Mesendoderm (in vitro differentiated cells): ENCODE measurements around the gene AVL9.
A peak's percentile ranks its signal among the peaks of the same experiment; 100 is the strongest.

Source experiments
- DNase-seq: peaks from one replicate; pipeline ENCODE4 v3.0.0; 2013
- H2AK5ac ChIP-seq: 2 replicates; pipeline ENCODE4 v1.6.1; 2013; ENCODE audit warnings: low read length, inconsistent platforms
- H2BK120ac ChIP-seq: 2 replicates; pipeline ENCODE4 v1.6.1; 2013; ENCODE audit warnings: low read depth, mild to moderate bottlenecking, low read length, moderate library complexity, mixed read lengths
- H2BK15ac ChIP-seq: replicated peaks from 2 replicates; pipeline ENCODE4 v1.6.1; 2013; ENCODE audit warnings: low read depth, mild to moderate bottlenecking, moderate library complexity
- H2BK5ac ChIP-seq: 2 replicates; pipeline ENCODE4 v1.6.1; 2013; ENCODE audit warnings: low read length, inconsistent platforms
- H3K18ac ChIP-seq: 2 replicates; pipeline ENCODE4 v1.6.1; 2013; ENCODE audit warnings: mild to moderate bottlenecking, low read length, mixed read lengths
- H3K23ac ChIP-seq: one replicate; pipeline ENCODE4 v1.6.1; 2013; ENCODE audit warnings: low read length
- H3K27ac ChIP-seq: 2 replicates; pipeline ENCODE4 v1.5.1; 2013; ENCODE audit warnings: low read depth, mild to moderate bottlenecking, inconsistent platforms, low read length, moderate library complexity
- H3K27me3 ChIP-seq: 2 replicates; pipeline ENCODE4 v1.6.1; 2013; ENCODE audit warnings: low read length, control low read depth, mild to moderate bottlenecking, inconsistent platforms; ENCODE audit not compliant: insufficient read depth, poor library complexity
- H3K36me3 ChIP-seq: 2 replicates; pipeline ENCODE4 v1.6.1; 2013; ENCODE audit warnings: low read length, inconsistent platforms; ENCODE audit not compliant: control insufficient read depth, insufficient read depth
- H3K4ac ChIP-seq: one replicate; pipeline ENCODE4 v1.6.1; 2013; ENCODE audit warnings: low read depth, mild to moderate bottlenecking, low read length, moderate library complexity
- H3K4me1 ChIP-seq: 2 replicates; pipeline ENCODE4 v1.6.1; 2013; ENCODE audit warnings: low read depth, low read length, inconsistent platforms; ENCODE audit not compliant: control insufficient read depth
- H3K4me2 ChIP-seq: 2 replicates; pipeline ENCODE4 v1.6.1; 2013; ENCODE audit warnings: low read length
- H3K4me3 ChIP-seq: 2 replicates; pipeline ENCODE4 v1.5.1; 2013; ENCODE audit warnings: mild to moderate bottlenecking, low read length
- H3K56ac ChIP-seq: one replicate; pipeline ENCODE4 v1.6.1; 2013; ENCODE audit warnings: low read length
- H3K79me1 ChIP-seq: 2 replicates; pipeline ENCODE4 v1.6.1; 2013; ENCODE audit warnings: low read length, inconsistent platforms
- H3K79me2 ChIP-seq: 2 replicates; pipeline ENCODE4 v1.6.1; 2013; ENCODE audit warnings: mild to moderate bottlenecking, low read length; ENCODE audit not compliant: control insufficient read depth, insufficient read depth
- H3K9ac ChIP-seq: 2 replicates; pipeline ENCODE4 v1.6.1; 2013; ENCODE audit warnings: low read length, inconsistent platforms
- H4K5ac ChIP-seq: one replicate; pipeline ENCODE4 v1.6.1; 2013; ENCODE audit warnings: low read length
- H4K8ac ChIP-seq: one replicate; pipeline ENCODE4 v1.6.1; 2013; ENCODE audit warnings: low read depth, mild to moderate bottlenecking, control low read depth, low read length, moderate library complexity
- WGBS: extraction: QIAGEN DNeasy Blood & Tissue Kit; methylation state at CpG from one replicate; pipeline ENCODE4 v1.1.7; 2013; ENCODE audit warnings: low lambda C conversion rate, missing lambda C conversion rate; ENCODE audit not compliant: insufficient coverage; ENCODE audit errors: extremely low coverage; 5-methylcytosine and 5-hydroxymethylcytosine counted together

Gene AVL9

GRCh38 chr7:32525839-32526238 is 30.6 kb downstream of the AVL9 start:
- Histone ChIP-seq H3K56ac (no peak overlapping the region), H3K27me3 (no peaks in the 10 kb centered on the region), H4K5ac (no peak overlapping the region), H3K4ac (no peak overlapping the region), H3K79me1 (peaks cover 6% of the 10 kb centered on the region), H2AK5ac (no peak overlapping the region), H3K4me2 (no peak overlapping the region), H2BK15ac (no peak overlapping the region), H3K4me1 (no peaks in the 10 kb centered on the region), H2BK120ac (no peak overlapping the region), H3K79me2 (no peaks in the 10 kb centered on the region), H3K9ac (no peak overlapping the region), H3K18ac (no peak overlapping the region), H3K27ac (no peak overlapping the region), H3K36me3 (no peaks in the 10 kb centered on the region), H2BK5ac (no peak overlapping the region), H3K23ac (no peak overlapping the region), H3K4me3 (no peak overlapping the region), H4K8ac (no peak overlapping the region)
- peak; percentile 11 for DNase-seq
- no CpG with 5 or more reads among the region's 4 CpGs for WGBS

- Histone ChIP-seq H3K4ac (no peak overlapping the region), H2BK120ac (no peak overlapping the region), H4K5ac (no peak overlapping the region), H3K56ac (no peak overlapping the region), H4K8ac (no peak overlapping the region), H3K18ac (no peak overlapping the region), H3K4me2 (no peak overlapping the region), H3K27me3 (no peaks in the 10 kb centered on the region), H3K79me1 (peaks cover 14% of the 10 kb centered on the region), H2AK5ac (no peak overlapping the region), H3K9ac (no peak overlapping the region), H3K23ac (no peak overlapping the region), H3K27ac (no peak overlapping the region), H2BK5ac (no peak overlapping the region), H3K4me3 (no peak overlapping the region), H3K4me1 (no peaks in the 10 kb centered on the region), H2BK15ac (no peak overlapping the region), H3K79me2 (peaks cover 2% of the 10 kb centered on the region), H3K36me3 (no peaks in the 10 kb centered on the region)
- DNase-seq, result no peak
- WGBS, result no CpG with 5 or more reads among the region's 13 CpGs
Observed at GRCh38 chr7:32531402-32531801, 36.1 kb downstream of the AVL9 start.

GRCh38 chr7:32532086-32532485 is 36.8 kb downstream of the AVL9 start:
- WGBS, result no CpG with 5 or more reads among the region's 3 CpGs

GRCh38 chr7:32532716-32533115 is 37.4 kb downstream of the AVL9 start:
- Histone ChIP-seq H4K8ac (no peak overlapping the region), H3K4me3 (no peak overlapping the region), H3K27ac (no peak overlapping the region), H3K4ac (no peak overlapping the region), H2BK120ac (no peak overlapping the region), H3K36me3 (no peaks in the 10 kb centered on the region), H3K9ac (no peak overlapping the region), H3K27me3 (no peaks in the 10 kb centered on the region), H3K56ac (no peak overlapping the region), H3K18ac (no peak overlapping the region), H3K4me1 (no peaks in the 10 kb centered on the region), H2BK5ac (no peak overlapping the region), H3K79me1 (peaks cover 14% of the 10 kb centered on the region), H3K79me2 (peaks cover 2% of the 10 kb centered on the region), H3K23ac (no peak overlapping the region), H2AK5ac (no peak overlapping the region), H2BK15ac (no peak overlapping the region), H3K4me2 (no peak overlapping the region), H4K5ac (no peak overlapping the region)
- DNase-seq, result no peak
- WGBS, result no CpG with 5 or more reads among the region's 5 CpGs

More at GRCh38 chr7:32532086-32532485, 36.8 kb downstream of the AVL9 start:
- Histone ChIP-seq H3K36me3 (no peaks in the 10 kb centered on the region), H2BK120ac (no peak overlapping the region), H3K27ac (no peak overlapping the region), H3K4me2 (no peak overlapping the region), H3K18ac (no peak overlapping the region), H3K56ac (no peak overlapping the region), H2BK5ac (no peak overlapping the region), H4K8ac (no peak overlapping the region), H2AK5ac (no peak overlapping the region), H2BK15ac (no peak overlapping the region), H3K79me2 (peaks cover 2% of the 10 kb centered on the region), H3K4me1 (no peaks in the 10 kb centered on the region), H3K9ac (no peak overlapping the region), H3K23ac (no peak overlapping the region), H3K79me1 (peaks cover 14% of the 10 kb centered on the region), H3K27me3 (no peaks in the 10 kb centered on the region), H4K5ac (no peak overlapping the region), H3K4me3 (no peak overlapping the region), H3K4ac (no peak overlapping the region)
- no peak for DNase-seq

- H3K4me2 ChIP-seq, result no peak overlapping the region
- DNase-seq, result no peak
Observed at GRCh38 chr7:32533276-32534029, 38.2 kb downstream of the AVL9 start.

More at GRCh38 chr7:32533276-32534029, 38.2 kb downstream of the AVL9 start:
- H3K36me3 ChIP-seq, result no peaks in the 10 kb centered on the region
- H4K8ac ChIP-seq, result no peak overlapping the region
- no CpG with 5 or more reads among the region's 8 CpGs for WGBS
- no peak overlapping the region for H3K18ac ChIP-seq
- H3K4me1 ChIP-seq, result no peaks in the 10 kb centered on the region
- no peak overlapping the region for H2AK5ac ChIP-seq
- H3K23ac ChIP-seq, result no peak overlapping the region
- peaks cover 11% of the 10 kb centered on the region for H3K79me1 ChIP-seq
- no peak overlapping the region for H3K27ac ChIP-seq
- peaks cover 2% of the 10 kb centered on the region for H3K79me2 ChIP-seq
- no peak overlapping the region for H2BK5ac ChIP-seq
- H3K56ac ChIP-seq, result no peak overlapping the region
- no peak overlapping the region for H3K4ac ChIP-seq
- H2BK15ac ChIP-seq, result no peak overlapping the region
- H3K27me3 ChIP-seq, result no peaks in the 10 kb centered on the region
- H4K5ac ChIP-seq, result no peak overlapping the region
- no peak overlapping the region for H3K4me3 ChIP-seq
- no peak overlapping the region for H2BK120ac ChIP-seq
- no peak overlapping the region for H3K9ac ChIP-seq
